ENCODE measurements around the gene ERICH3.

Gene ERICH3

DNA sequence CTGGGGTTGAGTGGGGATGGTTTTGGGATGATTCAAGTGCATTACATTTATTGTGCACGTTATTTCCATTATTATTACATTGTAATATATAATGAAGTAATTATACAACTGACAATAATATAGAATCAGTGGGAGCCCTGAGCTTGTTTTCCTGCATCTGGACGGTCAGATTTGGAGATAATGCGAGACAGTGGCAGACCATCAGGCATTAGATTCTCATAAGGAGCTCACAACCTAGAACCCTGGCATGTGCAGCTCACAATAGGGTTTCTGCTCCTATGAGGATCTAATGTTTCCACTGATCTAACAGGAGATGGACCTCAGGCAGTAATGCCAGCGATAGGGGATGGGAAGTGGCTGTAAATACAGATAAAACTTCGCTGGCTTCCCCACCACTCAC is 83.3 kb downstream of the ERICH3 start:
- DNase-seq, result no peak

DNA sequence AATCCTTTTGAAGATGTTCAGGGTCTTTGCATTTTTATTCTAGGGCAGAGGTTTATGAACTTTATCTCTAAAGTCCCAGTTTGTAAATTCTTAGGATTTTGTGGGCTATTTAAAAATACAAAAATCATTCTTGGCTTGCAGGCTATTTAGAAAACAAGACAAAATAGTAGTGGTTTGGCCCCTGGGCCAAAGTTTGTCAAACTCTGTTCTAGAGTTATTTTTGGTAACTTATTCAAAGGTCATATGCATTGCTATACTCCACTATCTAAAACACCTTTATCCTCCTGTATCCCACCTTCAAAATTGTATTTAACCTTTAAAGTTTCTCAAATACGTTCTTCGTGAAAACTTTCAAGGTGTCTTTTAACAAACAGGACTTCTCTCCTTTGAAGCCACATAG is 85.7 kb downstream of the ERICH3 start:
- no peak for DNase-seq

DNA sequence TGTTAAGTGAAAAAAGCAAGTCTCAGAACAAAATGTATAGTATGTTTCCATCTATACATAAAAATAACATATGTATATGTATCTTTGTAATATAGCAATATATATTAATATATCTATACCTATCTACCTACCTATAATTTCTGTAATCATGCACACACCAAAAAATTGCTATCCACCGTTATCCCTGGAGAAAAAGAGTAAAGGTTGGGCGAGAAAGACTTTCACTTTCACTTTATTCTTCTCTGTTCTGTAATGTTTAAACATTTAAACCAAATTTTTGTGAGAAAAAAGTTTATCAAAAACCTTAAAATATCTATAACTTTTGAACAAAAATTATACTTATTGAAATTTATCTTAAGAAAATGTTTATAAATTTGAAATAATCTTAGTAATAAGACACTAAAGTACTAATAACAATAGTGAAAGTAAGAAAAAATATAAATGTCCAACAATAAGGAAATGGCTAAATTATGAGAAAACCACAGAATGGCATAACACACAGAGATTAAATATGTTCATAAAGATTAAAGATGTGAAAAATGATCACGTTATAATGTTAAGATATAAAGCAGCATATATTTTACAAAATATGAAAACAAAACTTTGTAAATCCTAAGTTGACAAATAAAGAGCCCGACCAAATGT is 87.2 kb downstream of the ERICH3 start:
- DNase-seq, result no peak

DNA sequence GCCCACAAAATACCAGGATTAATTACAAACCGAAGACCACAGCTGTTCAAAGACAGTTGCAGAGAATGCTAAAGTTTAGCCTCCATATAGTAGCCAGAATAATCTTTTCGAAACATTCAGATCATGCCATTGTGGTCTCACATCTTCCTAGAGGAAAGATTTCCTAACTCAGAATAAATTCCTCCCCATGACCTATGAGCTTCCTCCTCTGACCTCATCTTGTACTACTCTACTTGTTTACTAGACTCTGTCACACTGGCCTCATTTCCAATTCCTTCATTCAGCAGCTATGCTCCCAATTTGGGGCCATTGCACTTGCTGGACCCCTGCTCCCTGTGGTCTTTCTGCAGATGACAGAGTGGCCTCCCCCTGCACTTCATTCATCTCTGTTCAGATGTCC is 89.4 kb downstream of the ERICH3 start:
- DNase-seq, result no peak

DNA sequence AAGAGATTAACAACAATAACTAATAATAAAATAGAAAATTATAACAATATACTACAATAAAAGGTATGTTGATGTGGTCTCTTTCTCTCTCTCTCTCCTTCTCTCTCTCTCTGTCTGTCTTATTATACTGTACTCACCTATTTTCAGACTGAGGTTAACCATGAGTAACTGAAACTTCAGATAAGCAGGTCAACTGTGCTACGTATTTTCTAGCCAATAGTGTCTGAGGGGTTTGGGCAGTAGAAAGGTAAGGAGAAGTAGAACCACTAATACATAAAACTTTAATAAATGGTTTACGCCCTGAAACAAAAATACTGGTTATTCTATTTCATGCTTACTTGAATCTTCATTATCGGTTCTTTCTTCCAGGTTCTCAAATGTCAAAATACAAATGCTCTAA is 90.2 kb downstream of the ERICH3 start:
- no peak for DNase-seq

DNA sequence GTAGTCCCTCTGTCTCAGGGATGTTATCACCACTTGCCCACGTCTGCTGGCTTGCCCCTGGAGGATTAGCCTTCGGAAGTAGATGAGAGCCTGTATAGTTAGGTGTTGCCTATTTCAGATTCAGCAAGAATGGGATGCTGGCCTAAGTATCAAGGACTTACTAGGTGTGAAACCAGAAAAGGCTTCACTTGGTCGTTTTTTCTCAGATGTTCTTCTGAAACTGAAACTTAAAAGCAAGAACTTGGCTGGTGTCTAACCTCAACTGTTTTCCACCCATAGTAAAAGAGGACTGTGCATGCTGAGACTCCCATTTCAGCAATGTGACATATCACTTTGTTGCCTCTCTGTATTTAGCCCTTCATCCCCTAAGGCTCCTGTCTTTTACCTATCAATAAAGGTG is 94.2 kb downstream of the ERICH3 start:
- DNase-seq, result no peak

DNA sequence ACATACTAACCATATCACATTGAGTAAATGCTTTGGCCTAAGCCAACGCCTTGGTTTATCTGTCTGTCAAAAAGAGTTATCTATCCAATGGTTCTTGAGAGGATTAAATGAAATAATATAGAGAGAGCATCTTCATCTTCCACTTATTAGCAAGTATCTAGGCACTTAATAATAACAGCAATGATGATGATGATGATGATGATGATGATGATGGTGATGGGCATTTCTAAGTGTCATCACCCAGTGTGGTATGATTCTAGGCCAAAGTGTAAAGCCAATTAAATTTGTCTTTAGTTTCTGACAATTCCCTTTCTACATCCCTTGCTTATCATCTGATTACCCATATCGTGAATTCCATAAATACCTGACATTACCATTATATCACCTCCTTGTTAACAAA is 95.5 kb downstream of the ERICH3 start:
- DNase-seq, result no peak

DNA sequence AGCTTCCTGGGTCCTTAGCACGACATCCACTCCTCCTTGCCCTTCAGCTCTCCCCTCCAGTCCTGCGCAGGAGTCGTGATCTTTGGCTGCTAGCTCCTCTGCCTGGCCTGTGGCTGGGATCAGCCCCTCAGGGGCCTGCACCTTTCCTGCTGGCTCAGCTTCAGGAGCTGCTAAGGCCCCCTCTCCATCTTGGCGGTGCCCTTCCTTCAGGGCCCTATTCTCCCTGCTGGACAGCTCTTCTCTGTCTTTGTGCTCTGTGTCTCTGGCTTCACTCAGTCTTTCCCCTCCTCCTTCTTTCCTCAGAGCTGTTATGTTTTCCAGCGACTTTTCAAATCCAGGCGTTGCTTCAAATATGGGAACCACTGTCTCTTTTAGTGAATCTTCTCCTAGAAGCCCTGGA is 101.7 kb downstream of the ERICH3 start:
- no peak for DNase-seq

DNA sequence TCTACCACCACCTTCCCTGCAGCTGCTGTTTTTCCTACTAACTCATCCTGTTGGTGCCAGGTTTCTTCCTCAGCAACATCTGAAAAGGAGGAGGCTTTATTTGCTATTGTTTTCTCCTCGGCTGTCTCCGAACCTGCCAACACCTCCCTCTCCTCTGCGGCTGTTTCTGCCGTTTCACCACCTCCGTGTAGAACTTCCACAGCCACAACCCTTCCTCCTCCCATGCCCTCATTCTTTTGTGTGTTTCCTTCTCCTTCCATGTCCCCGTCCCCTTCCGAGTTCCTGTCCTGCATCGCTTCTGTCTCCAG is 102.1 kb downstream of the ERICH3 start:
- DNase-seq, result no peak

DNA sequence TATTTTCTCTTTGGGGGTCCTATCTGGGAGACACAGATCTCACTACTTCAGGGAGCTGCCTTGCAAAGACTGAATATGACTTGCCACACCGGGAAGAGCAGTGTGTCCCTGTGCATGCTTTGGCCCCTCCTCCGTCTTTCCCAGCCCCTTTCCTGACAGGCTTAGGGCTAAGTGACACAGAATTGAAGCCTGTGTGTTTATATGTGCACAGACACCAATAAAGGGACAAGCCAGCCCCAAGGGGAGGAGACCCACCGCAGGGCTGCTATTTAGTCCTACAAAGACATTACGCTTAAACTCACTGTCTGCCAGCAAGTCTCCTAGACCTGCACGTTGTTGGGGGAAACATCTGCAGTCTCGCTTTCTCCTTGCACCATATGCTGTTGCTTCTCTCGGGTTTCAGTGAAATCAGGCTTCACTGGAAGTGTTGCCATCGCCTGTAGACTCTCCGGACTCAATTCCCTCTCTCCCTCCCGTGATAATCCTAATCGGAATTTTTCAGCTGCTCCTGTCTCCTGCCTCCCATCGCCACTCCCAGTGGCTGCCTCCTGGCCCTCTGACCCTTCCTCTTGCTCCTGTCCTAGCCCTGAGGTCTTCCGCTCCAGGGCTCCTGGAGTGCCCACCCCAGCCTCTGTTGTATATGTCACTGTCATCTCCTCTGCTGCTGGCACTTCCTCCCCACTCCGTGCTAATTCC is 102.6 kb downstream of the ERICH3 start:
- DNase-seq, result no peak

DNA sequence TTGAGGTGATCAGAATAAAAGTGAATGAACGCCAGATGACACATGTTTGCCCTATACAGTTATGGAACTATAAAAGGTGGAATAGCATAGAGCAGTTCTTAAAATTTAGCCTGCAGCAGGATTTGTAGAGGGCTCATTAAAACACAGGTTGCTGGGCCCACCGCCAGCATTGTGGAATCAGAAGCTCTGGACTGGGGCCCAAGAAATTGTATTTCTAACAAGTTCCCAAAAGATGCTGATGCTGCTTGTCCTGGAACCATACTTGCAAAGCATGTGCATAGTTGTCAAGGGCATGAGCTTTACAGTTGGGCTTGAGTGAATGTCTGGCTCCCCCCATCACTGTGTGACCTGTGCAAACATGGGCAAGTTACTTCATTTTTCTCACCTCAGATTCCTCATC is 123.7 kb downstream of the ERICH3 start:
- no peak for DNase-seq

DNA sequence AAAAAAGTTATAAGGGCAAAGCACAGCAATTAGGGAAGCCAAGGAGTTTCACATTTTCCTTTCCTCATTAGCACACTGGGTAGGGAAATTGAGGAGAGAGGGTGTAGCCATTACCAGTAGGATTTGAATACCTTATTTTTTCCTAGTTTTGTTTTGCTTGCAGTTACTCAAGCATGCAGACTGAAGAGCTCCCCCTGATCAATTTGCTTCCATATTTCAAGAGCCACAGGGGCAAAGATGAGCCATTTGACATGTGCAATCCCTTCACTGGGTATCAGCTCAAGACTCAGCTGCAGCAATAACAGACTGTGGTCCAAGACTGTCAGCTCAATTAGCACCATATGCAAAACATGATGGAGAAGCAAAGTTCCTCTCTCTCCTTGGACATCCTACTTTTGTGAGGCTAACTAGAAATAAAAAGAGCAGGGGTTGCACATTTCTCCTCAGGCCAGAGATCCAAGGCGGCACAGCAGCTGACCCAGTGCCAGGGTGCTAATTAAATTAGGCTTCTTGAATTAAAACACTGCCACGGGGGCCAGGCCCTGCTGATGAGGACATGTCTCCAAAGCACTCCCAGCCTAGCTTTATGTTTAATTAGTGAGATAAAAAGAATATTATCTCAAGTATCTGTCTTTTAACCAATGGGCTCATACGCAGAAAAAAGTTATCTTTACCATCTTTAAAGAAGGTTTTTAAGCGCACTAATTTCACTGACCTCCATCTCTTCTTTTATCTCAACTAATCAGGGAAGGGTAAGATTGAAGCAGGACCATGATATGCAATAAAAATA is 124.4 kb downstream of the ERICH3 start:
- no peak for DNase-seq

DNA sequence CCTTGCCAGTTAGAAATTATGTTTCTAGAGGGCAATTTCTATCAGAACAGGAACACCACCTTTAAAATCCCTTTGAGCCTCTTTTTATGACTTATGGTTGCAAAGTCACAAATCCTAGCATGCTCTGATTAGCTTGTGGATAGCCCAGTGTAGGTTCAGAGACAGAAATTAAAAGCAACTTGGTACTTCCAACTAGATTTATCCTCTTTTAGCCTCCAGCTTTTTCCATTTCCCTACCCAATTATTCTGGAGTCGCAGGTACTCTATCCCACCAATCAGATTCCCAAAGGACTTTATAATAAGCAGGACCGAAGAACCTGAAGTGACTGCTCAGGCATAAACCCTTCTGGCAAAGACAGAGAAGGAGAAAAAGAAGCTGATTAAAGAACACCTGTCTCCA is 127.8 kb downstream of the ERICH3 start:
- DNase-seq, result no peak

DNA sequence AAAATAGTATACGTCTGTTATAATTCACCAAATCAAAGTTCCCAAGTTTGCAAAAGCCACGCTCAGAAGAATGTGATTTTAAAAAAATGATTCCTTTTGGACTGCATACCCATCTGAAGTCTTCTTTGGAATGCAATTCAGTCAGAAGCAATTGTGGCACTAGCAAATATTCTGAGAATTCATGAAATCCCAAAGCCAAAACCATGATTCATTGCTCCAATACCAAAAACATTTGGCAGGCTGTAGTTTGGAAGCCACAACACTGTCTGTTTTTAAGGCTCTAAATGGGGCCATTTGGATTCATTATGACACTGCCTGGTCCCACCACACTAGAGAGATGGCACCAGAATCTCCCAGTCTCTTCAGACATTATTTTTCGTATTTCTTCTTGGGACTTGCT is 139.4 kb downstream of the ERICH3 start:
- no peak for DNase-seq

DNA sequence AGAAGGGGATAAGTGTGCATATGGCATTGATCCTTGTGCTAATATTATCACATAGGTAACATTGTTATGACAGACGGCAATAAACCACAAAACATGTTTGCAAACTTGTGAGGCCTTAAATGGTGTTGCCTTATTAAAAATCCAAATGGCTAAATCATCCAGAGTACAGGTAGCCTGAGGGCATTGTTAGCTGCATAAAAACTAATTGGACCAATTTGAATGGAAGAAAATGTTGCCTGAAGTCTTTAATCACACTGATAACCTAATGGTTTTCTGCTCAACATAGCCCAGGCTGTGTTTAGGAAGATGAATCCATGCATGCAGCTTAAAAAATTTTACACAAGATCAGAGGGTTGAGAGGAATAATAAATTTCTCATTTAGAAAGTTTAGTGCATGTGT is 141.8 kb downstream of the ERICH3 start:
- DNase-seq, result no peak

DNA sequence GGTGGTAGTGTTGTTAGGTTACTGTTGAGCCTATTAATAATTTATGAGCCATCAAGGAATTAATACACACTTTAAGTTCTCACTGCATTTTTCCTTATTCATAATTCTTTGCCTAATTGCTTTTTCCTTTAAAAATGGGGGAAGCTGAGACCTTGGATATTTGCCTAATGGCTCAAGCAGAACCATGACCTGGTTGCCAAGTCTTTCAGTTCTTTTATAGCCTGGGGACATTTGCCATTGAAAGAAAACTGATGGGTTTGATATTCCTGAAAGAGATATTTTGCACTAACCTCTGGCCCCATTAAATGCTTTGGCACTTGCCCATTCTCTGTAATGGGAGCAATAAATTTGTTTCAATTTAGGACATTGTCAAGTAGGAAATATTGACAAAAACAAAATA is 142.7 kb downstream of the ERICH3 start:
- no peak for DNase-seq

DNA sequence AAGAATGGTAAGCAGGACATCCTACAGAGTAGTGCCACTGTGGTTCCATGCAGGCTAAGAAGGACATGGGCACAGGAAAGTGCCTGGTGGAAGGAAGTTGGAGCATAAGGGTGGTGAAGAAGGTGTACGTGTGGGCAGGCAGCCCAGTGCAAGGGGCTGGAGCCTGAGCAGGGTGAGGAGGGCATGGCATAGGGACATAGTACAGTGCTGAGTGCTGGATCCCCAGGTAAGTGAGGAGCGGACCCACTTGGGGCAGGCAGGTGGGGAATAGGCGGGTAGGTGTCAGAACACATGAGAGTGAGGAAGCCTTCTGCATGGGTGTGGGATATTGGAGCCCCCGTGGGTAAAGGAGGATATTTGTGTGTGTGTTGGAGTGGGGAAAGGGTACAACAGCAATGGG is 145.5 kb downstream of the ERICH3 start:
- no peak for DNase-seq

DNA sequence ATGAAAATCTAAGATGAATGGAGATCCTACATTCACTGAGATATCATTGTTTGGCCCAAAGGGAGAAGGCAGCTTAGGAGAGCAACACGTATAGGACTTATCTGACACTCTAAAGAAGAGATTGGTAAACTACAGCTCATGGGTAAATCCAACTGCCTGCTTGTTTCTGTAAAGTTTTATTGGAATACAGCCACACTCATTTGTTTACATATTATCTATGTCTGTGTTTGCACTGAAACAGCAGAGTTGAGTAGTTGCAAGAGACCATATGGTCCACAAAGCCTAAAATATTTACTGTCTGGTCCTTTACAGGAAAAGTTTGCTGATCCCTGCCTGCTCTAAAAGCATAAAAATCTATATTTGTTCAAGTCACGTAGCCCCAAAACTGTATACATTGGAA is 146.9 kb downstream of the ERICH3 start:
- DNase-seq, result no peak

DNA sequence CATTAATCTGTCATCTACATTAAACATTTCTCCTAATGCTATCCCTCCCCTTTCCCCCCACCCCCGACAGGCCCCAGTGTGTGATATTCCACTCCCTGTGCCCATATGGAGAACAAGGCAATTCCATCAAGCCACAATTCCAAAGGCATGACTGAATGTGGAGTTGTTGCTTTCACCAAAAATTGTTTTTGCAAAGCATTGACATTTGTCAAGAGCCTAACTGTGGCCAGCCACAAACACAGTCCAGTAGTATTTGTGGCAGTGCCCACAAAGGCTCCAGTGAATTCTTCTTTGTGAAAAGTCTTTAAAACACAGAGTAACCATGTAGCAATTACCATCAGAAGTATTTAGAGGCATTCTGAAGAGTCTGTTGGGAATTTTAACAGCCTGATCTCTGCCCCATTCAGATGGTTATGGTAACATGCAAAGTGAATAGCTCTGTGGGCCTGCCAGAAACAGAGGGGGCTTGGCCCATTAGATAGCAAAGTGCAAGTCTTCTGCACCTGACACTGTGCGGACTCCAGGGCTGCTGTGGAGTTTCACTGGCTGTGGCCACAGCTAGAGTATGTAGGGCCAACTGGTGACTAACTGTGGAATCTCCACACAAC is 149.6 kb downstream of the ERICH3 start:
- no peak for DNase-seq

DNA sequence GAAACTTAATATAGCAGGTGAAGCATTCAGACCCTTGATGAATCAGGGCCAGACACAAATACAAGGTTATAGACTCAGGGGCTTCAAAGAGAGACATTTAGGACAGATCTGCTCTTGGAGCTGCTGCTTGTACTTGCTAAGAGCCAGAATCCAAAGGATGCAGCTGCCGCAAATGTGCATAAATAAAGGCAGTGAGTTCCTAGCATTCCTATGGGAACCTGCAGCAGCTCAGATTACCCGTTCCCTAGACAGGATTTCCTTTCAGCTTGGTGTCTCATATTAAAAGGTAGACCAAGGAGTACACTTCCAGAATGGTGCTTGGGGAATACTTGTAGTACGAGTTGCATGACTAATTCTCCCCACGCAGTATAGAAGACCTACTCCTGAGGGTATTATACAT is 151.4 kb downstream of the ERICH3 start:
- DNase-seq, result no peak
